Astrocyte (in vitro differentiated cells and primary cell): ENCODE measurements around the gene IL1B. TPM values are rescaled to one million over a fixed set of nuclear protein-coding genes. Genes with fewer than 3 reads are reported as not detected.

Source experiments
- DNase-seq: peaks from one replicate; pipeline ENCODE4 v3.0.0-alpha.2; 2010; ENCODE audit warnings: low read depth
- FAIRE-seq: peaks from 2 replicates; lab custom pipeline; 2011; peaks lifted over from hg19 to GRCh38; lab: Jason Lieb, UNC
- H2AFZ ChIP-seq: 2 replicates; pipeline ENCODE4 v1.6.0; 2012; ENCODE audit warnings: low read depth, low read length, inconsistent platforms
- H3K27ac ChIP-seq: 2 replicates; pipeline ENCODE4 v1.5.1; 2011; ENCODE audit warnings: low read depth, low read length, inconsistent platforms
- H3K27me3 ChIP-seq: 2 replicates; pipeline ENCODE4 v1.6.0; 2011; ENCODE audit warnings: low read length, inconsistent platforms; ENCODE audit not compliant: insufficient read depth
- H3K36me3 ChIP-seq: 2 replicates; pipeline ENCODE4 v1.5.1; 2011; ENCODE audit warnings: low read length, inconsistent platforms; ENCODE audit not compliant: insufficient read depth
- H3K4me1 ChIP-seq: 2 replicates; pipeline ENCODE4 v1.5.1; 2011; ENCODE audit warnings: low read length, inconsistent platforms; ENCODE audit not compliant: insufficient read depth
- H3K4me2 ChIP-seq: 2 replicates; pipeline ENCODE4 v1.6.0; 2012; ENCODE audit warnings: low read length, inconsistent platforms
- H3K4me3 ChIP-seq: 2 replicates; pipeline ENCODE4 v1.5.1; 2011; ENCODE audit warnings: low read depth, mild to moderate bottlenecking, low read length, inconsistent platforms; ENCODE audit not compliant: insufficient read depth
- H3K79me2 ChIP-seq: 2 replicates; pipeline ENCODE4 v1.6.0; 2012; ENCODE audit warnings: mild to moderate bottlenecking, low read length, inconsistent platforms; ENCODE audit not compliant: insufficient read depth
- H3K9ac ChIP-seq: 2 replicates; pipeline ENCODE4 v1.6.0; 2012; ENCODE audit warnings: mild to moderate bottlenecking, low read length, inconsistent platforms
- H3K9me3 ChIP-seq: 2 replicates; pipeline ENCODE4 v1.5.1; 2012; ENCODE audit warnings: low read depth, mild to moderate bottlenecking, low read length, inconsistent platforms; ENCODE audit not compliant: insufficient read depth
- H4K20me1 ChIP-seq: 2 replicates; pipeline ENCODE4 v1.6.0; 2012; ENCODE audit warnings: low read length, inconsistent platforms; ENCODE audit not compliant: insufficient read depth
- H3K27ac Mint-ChIP-seq: one replicate; pipeline ENCODE4 v1.8.0; 2021; ENCODE audit warnings: mild to moderate bottlenecking, mixed read lengths; ENCODE audit not compliant: unreplicated experiment
- H3K27me3 Mint-ChIP-seq: one replicate; pipeline ENCODE4 v1.8.0; 2021; ENCODE audit warnings: low read depth, mixed read lengths; ENCODE audit not compliant: unreplicated experiment
- H3K36me3 Mint-ChIP-seq: one replicate; pipeline ENCODE4 v1.8.0; 2021; ENCODE audit warnings: low read depth, mixed read lengths; ENCODE audit not compliant: unreplicated experiment
- H3K4me1 Mint-ChIP-seq: one replicate; pipeline ENCODE4 v1.8.0; 2021; ENCODE audit warnings: low read depth, mixed read lengths; ENCODE audit not compliant: unreplicated experiment
- H3K4me3 Mint-ChIP-seq: one replicate; pipeline ENCODE4 v1.8.0; 2021; ENCODE audit warnings: mild to moderate bottlenecking, moderate library complexity, mixed read lengths; ENCODE audit not compliant: unreplicated experiment
- H3K9me3 Mint-ChIP-seq: one replicate; pipeline ENCODE4 v1.8.0; 2021; ENCODE audit warnings: mild to moderate bottlenecking, mixed read lengths; ENCODE audit not compliant: unreplicated experiment
- EZH2 ChIP-seq: IDR thresholded peaks from 2 replicates; pipeline ENCODE4 v1.6.1; 2012; ENCODE audit warnings: mild to moderate bottlenecking, low read length, inconsistent platforms; ENCODE audit not compliant: insufficient read depth
- total RNA-seq: library from RNA; stranded (reverse); gene quantifications from 2 replicates; pipeline ENCODE4 v1.2.1, GENCODE V29; 2021
- TF ChIP-seq, protein P1 (sequence below): IDR thresholded peaks from 2 replicates; pipeline ENCODE4 v1.5.1; 2011; ENCODE audit warnings: low read depth, mild to moderate bottlenecking, inconsistent platforms, low read length, moderate library complexity; ENCODE audit not compliant: insufficient read depth

The IL1B gene
- total RNA-seq, 1 donor from 2014 or later: not detected

- Histone ChIP-seq H2AFZ (no peak overlapping the region), H3K4me2 (no peak overlapping the region), H4K20me1 (no peaks in the 10 kb centered on the region), H3K9me3 (no peaks in the 10 kb centered on the region), H3K4me1 (peaks cover 3% of the 10 kb centered on the region), H3K79me2 (no peaks in the 10 kb centered on the region), H3K9ac (no peak overlapping the region), H3K27me3 (no peaks in the 10 kb centered on the region), H3K27ac (no peak overlapping the region), H3K4me3 (no peak overlapping the region), H3K36me3 (no peaks in the 10 kb centered on the region)
- Mint-ChIP-seq H3K4me3 (no peak overlapping the region), H3K27ac (no peak overlapping the region), H3K9me3 (peaks cover 1% of the 10 kb centered on the region), H3K27me3 (peaks cover 26% of the 10 kb centered on the region), H3K4me1 (peaks cover 3% of the 10 kb centered on the region), H3K36me3 (peaks cover 2% of the 10 kb centered on the region)
- TF ChIP-seq, protein P1, sequence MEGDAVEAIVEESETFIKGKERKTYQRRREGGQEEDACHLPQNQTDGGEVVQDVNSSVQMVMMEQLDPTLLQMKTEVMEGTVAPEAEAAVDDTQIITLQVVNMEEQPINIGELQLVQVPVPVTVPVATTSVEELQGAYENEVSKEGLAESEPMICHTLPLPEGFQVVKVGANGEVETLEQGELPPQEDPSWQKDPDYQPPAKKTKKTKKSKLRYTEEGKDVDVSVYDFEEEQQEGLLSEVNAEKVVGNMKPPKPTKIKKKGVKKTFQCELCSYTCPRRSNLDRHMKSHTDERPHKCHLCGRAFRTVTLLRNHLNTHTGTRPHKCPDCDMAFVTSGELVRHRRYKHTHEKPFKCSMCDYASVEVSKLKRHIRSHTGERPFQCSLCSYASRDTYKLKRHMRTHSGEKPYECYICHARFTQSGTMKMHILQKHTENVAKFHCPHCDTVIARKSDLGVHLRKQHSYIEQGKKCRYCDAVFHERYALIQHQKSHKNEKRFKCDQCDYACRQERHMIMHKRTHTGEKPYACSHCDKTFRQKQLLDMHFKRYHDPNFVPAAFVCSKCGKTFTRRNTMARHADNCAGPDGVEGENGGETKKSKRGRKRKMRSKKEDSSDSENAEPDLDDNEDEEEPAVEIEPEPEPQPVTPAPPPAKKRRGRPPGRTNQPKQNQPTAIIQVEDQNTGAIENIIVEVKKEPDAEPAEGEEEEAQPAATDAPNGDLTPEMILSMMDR: no peak
- no peak for TF ChIP-seq EZH2
- DNase-seq: no peak
- no peak for FAIRE-seq
Observed at GRCh38 chr2:112831513-112831845, 5.1 kb downstream of the IL1B start.

DNA sequence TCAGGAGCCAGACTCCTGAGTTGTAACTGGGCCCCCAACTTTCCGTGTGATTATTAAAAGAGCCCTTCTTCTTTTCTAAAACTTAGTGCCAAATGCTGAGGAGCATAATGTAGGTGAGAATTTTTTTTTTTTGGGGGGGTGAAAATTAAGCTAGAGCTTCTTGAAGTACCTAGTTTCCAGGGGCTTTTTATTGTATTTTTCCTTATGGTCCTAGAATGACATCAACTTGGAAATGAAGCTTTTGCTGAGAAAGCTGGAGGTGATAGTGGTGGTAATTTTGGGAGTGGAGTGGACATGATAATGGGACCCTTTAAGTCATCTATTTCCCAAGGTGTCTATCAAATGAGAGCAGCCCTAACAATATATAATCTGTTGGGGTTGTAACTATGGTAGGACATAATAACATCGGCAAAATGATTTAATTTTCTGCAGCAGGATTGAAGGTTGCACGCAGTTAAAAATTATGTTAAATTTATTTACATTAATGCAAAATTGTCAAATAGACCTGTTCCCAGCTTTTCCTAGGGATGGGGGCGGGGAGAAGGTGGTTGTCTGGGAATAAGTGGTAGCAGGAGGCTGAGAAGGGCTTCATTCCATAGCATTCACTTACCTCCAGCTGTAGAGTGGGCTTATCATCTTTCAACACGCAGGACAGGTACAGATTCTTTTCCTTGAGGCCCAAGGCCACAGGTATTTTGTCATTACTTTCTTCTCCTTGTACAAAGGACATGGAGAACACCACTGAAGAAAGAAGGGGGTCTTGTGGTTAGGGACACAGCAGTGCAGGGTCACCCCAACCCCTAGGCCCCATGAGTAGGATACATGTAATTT is 5.7 kb downstream of the IL1B start:
- DNase-seq (no peak), FAIRE-seq (no peak)
- H3K27ac ChIP-seq: no peak overlapping the region
- peaks cover 3% of the 10 kb centered on the region for H3K4me1 Mint-ChIP-seq
- peaks cover 1% of the 10 kb centered on the region for H3K9me3 Mint-ChIP-seq
- no peaks in the 10 kb centered on the region for H4K20me1 ChIP-seq
- no peaks in the 10 kb centered on the region for H3K4me1 ChIP-seq
- peaks cover 2% of the 10 kb centered on the region for H3K36me3 Mint-ChIP-seq
- no peak overlapping the region for H3K27ac Mint-ChIP-seq
- H3K27me3 Mint-ChIP-seq: peaks cover 23% of the 10 kb centered on the region
- no peak overlapping the region for H3K4me3 Mint-ChIP-seq
- H3K9ac ChIP-seq: no peak overlapping the region
- H3K4me2 ChIP-seq: no peak overlapping the region
- TF ChIP-seq EZH2: no peak
- TF ChIP-seq, protein P1: no peak
- no peaks in the 10 kb centered on the region for H3K27me3 ChIP-seq
- no peaks in the 10 kb centered on the region for H3K79me2 ChIP-seq
- no peaks in the 10 kb centered on the region for H3K36me3 ChIP-seq
- H3K9me3 ChIP-seq: no peaks in the 10 kb centered on the region
- no peak overlapping the region for H2AFZ ChIP-seq
- no peak overlapping the region for H3K4me3 ChIP-seq

GRCh38 chr2:112829961-112830681 is 6.5 kb downstream of the IL1B start:
- Mint-ChIP-seq H3K36me3 (peaks cover 2% of the 10 kb centered on the region), H3K4me1 (peaks cover 3% of the 10 kb centered on the region), H3K9me3 (peaks cover 1% of the 10 kb centered on the region), H3K27ac (no peak overlapping the region), H3K27me3 (peaks cover 20% of the 10 kb centered on the region), H3K4me3 (no peak overlapping the region)
- Histone ChIP-seq H3K4me1 (no peaks in the 10 kb centered on the region), H3K36me3 (no peaks in the 10 kb centered on the region), H3K9ac (no peak overlapping the region), H3K27me3 (no peaks in the 10 kb centered on the region), H4K20me1 (no peaks in the 10 kb centered on the region), H3K9me3 (no peaks in the 10 kb centered on the region), H3K27ac (no peak overlapping the region), H2AFZ (no peak overlapping the region), H3K79me2 (no peaks in the 10 kb centered on the region), H3K4me3 (no peak overlapping the region), H3K4me2 (no peak overlapping the region)
- TF ChIP-seq, protein P1: no peak
- no peak for TF ChIP-seq EZH2
- FAIRE-seq (no peak), DNase-seq (no peak)
